GM12801 (cell line): ENCODE measurements around the gene HSPB6.

Experiments
- TF ChIP-seq, protein P1 (sequence below): IDR thresholded peaks from one replicate; pipeline ENCODE4 v1.5.1; 2011; ENCODE audit warnings: control low read depth; ENCODE audit not compliant: insufficient read length; ENCODE audit errors: extremely low read depth

Gene HSPB6

GRCh38 chr19:35768082-35768421, 11.2 kb upstream of the HSPB6 start:
- TF ChIP-seq, protein P1, sequence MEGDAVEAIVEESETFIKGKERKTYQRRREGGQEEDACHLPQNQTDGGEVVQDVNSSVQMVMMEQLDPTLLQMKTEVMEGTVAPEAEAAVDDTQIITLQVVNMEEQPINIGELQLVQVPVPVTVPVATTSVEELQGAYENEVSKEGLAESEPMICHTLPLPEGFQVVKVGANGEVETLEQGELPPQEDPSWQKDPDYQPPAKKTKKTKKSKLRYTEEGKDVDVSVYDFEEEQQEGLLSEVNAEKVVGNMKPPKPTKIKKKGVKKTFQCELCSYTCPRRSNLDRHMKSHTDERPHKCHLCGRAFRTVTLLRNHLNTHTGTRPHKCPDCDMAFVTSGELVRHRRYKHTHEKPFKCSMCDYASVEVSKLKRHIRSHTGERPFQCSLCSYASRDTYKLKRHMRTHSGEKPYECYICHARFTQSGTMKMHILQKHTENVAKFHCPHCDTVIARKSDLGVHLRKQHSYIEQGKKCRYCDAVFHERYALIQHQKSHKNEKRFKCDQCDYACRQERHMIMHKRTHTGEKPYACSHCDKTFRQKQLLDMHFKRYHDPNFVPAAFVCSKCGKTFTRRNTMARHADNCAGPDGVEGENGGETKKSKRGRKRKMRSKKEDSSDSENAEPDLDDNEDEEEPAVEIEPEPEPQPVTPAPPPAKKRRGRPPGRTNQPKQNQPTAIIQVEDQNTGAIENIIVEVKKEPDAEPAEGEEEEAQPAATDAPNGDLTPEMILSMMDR, result no peak

- TF ChIP-seq, protein P1, result no peak
These were observed 10.7 kb upstream of the HSPB6 start for GRCh38 chr19:35767288-35768081.

DNA sequence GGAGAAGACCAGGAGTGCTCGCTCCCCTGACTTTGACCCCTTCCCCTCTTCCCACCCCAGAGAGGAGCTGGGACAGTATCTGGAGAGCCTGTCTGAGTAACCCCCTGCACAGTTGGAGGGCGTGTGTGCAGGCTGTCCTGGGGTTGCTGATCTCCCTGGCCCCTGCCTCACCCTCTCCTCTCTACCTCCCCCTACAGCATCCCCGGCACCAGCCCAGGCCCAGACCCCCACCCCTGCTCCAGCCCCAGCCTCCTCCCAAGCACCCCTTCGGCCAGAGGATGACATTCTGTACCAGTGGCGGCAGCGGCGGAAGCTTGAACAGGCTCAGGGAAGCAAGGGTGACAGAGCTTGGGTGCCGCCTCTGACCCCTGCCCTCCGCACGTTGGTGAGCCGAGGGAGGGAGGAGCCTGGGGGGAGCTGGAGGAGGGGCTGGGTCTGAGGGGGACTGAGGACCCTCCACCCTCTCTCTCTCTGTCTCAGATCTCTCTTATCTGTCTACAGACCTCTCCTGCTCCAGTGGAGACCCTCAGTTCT, 9.8 kb upstream of the HSPB6 start:
- TF ChIP-seq, protein P1, result no peak

GRCh38 chr19:35764432-35765315, 7.8 kb upstream of the HSPB6 start:
- TF ChIP-seq, protein P1, result no peak

DNA sequence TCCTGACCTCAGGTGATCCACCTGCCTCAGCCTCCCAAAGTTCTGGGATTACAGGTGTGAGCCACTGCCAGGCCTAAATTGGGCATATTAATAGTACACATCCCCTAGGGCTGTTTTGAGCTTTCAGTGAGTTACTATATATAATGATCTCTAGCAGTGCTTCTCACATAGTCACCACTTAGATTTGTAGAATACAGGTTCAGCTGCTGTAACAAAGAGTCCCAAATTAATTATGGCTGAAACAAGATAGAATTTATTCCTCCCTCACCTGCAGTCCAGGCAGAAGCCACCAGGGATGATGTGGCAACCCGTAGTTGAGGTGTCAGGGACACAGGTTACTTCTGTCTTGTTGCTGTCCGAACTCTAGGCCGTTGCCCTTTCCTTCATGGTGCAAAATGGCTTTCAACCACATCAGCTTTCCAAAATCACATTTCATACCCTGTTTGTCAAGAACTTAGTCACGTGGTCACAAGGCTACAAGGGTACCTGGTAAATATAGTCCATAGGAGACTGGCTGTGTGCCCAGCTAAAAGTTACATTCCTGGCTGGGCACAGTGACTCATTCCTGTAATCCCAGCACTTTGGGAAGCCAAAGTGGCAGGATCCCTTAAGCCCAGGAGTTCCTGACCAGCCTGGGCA, 4.0 kb upstream of the HSPB6 start:
- TF ChIP-seq, protein P1, result no peak

DNA sequence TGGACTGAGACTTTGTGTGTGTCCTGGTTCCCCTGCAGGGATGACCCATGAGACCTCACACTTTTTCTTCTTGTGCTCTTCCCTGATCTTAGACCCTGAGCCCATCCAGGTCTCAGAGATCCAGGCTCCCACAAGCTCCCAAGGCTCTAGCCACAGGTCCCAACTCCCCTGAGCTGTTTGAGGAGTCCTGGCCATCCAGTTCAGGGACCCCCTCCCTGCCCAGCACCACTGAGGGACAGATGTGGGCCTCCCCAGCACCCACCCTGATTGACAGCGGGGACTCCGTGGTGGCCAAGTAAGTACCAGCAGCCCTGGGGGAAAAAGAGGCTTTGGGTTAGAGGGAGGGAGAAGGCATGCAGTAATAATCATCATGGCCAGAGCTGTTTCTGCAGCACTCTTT, 2.9 kb upstream of the HSPB6 start:
- TF ChIP-seq, protein P1, result no peak
